Type B pancreatic cell (in vitro differentiated cells): Measurements from ENCODE around the gene BUB1. TPM values are rescaled to one million over a fixed set of nuclear protein-coding genes. Genes with fewer than 3 reads are reported as not detected.
"Not testable (repeated sequence)": the region's sequence is repeated elsewhere in the genome, so short reads cannot be mapped to it uniquely, and the experiment has no call there.

Experiments
- DNase-seq: peaks from one replicate; pipeline ENCODE4 v3.0.0; 2021; ENCODE audit warnings: mixed read lengths; ENCODE audit not compliant: unreplicated experiment; ENCODE audit errors: extremely low spot score
- H3K27ac Mint-ChIP-seq: 2 replicates; pipeline ENCODE4 v1.8.0; 2021; ENCODE audit warnings: mild to moderate bottlenecking, mixed read lengths
- H3K27me3 Mint-ChIP-seq: 2 replicates; pipeline ENCODE4 v1.8.0; 2021; ENCODE audit warnings: mixed read lengths
- H3K36me3 Mint-ChIP-seq: 2 replicates; pipeline ENCODE4 v1.8.0; 2021; ENCODE audit warnings: mixed read lengths
- H3K4me1 Mint-ChIP-seq: one replicate; pipeline ENCODE4 v1.8.0; 2021; ENCODE audit warnings: mixed read lengths; ENCODE audit not compliant: unreplicated experiment
- H3K4me3 Mint-ChIP-seq: 2 replicates; pipeline ENCODE4 v1.8.0; 2021; ENCODE audit warnings: mild to moderate bottlenecking, mixed read lengths
- H3K9me3 Mint-ChIP-seq: 2 replicates; pipeline ENCODE4 v1.8.0; 2021; ENCODE audit warnings: mixed read lengths
- CTCF ChIP-seq: fragments of 200-600 bp; sonication (generic); conservative IDR thresholded peaks from 2 replicates; pipeline ENCODE4 v1.5.0; 2021; ENCODE audit warnings: antibody characterized with exemption, mild to moderate bottlenecking
- total RNA-seq: library from RNA; stranded (reverse); gene quantifications from 2 replicates; pipeline ENCODE4 v1.2.1, GENCODE V29; 2021; ENCODE audit warnings: low replicate concordance

The BUB1 gene
- total RNA-seq, 1 donor from 2014 or later: 39.8 TPM

- no peak for TF ChIP-seq CTCF
- Mint-ChIP-seq H3K4me1 (no peaks in the 10 kb centered on the region), H3K27me3 (no peaks in the 10 kb centered on the region), H3K9me3 (no peaks in the 10 kb centered on the region), H3K36me3 (peaks cover 28% of the 10 kb centered on the region), H3K4me3 (no peak overlapping the region), H3K27ac (no peak overlapping the region)
- no peak for DNase-seq
Measured at GRCh38 chr2:110638004-110638403, 39.9 kb downstream of the BUB1 start.

GRCh38 chr2:110637093-110637492, 40.8 kb downstream of the BUB1 start:
- peaks cover 28% of the 10 kb centered on the region for H3K36me3 Mint-ChIP-seq

GRCh38 chr2:110635949-110636628, 41.8 kb downstream of the BUB1 start:
- not testable (repeated sequence) for H3K4me1 Mint-ChIP-seq, DNase-seq, H3K27me3 Mint-ChIP-seq, H3K4me3 Mint-ChIP-seq, H3K9me3 Mint-ChIP-seq, H3K27ac Mint-ChIP-seq
- H3K36me3 Mint-ChIP-seq: peaks cover 28% of the 10 kb centered on the region

More at GRCh38 chr2:110637093-110637492, 40.8 kb downstream of the BUB1 start:
- no peak for DNase-seq
- H3K4me3 Mint-ChIP-seq: no peak overlapping the region
- H3K9me3 Mint-ChIP-seq: no peaks in the 10 kb centered on the region
- no peak overlapping the region for H3K27ac Mint-ChIP-seq
- no peak for TF ChIP-seq CTCF
- H3K4me1 Mint-ChIP-seq: no peaks in the 10 kb centered on the region
- no peaks in the 10 kb centered on the region for H3K27me3 Mint-ChIP-seq

- not testable (repeated sequence) for H3K27ac Mint-ChIP-seq, H3K4me1 Mint-ChIP-seq, H3K4me3 Mint-ChIP-seq, H3K27me3 Mint-ChIP-seq, DNase-seq, H3K9me3 Mint-ChIP-seq, H3K36me3 Mint-ChIP-seq
Measured at GRCh38 chr2:110627348-110627747, 50.5 kb downstream of the BUB1 start.

GRCh38 chr2:110619326-110619939, 58.4 kb downstream of the BUB1 start:
- H3K9me3 Mint-ChIP-seq, H3K27ac Mint-ChIP-seq, DNase-seq, H3K4me1 Mint-ChIP-seq, H3K36me3 Mint-ChIP-seq, H3K27me3 Mint-ChIP-seq, H3K4me3 Mint-ChIP-seq: not testable (repeated sequence)

GRCh38 chr2:110613927-110614326, 63.9 kb downstream of the BUB1 start:
- H3K27me3 Mint-ChIP-seq, DNase-seq, H3K27ac Mint-ChIP-seq, H3K9me3 Mint-ChIP-seq, H3K4me1 Mint-ChIP-seq, H3K4me3 Mint-ChIP-seq, H3K36me3 Mint-ChIP-seq: not testable (repeated sequence)

- H3K4me1 Mint-ChIP-seq, H3K36me3 Mint-ChIP-seq, H3K9me3 Mint-ChIP-seq, H3K27ac Mint-ChIP-seq, H3K4me3 Mint-ChIP-seq: not testable (repeated sequence)
- DNase-seq: peak; percentile 55
- peaks cover 11% of the 10 kb centered on the region for H3K27me3 Mint-ChIP-seq
Measured at GRCh38 chr2:110610613-110611250, 67.1 kb downstream of the BUB1 start.

GRCh38 chr2:110609843-110610612, 67.8 kb downstream of the BUB1 start:
- not testable (repeated sequence) for H3K9me3 Mint-ChIP-seq, H3K27ac Mint-ChIP-seq, H3K36me3 Mint-ChIP-seq, H3K4me3 Mint-ChIP-seq, H3K4me1 Mint-ChIP-seq
- peak; percentile 57 for DNase-seq
- peaks cover 13% of the 10 kb centered on the region for H3K27me3 Mint-ChIP-seq

- not testable (repeated sequence) for H3K36me3 Mint-ChIP-seq, H3K27ac Mint-ChIP-seq, H3K4me1 Mint-ChIP-seq, H3K4me3 Mint-ChIP-seq, DNase-seq, H3K9me3 Mint-ChIP-seq
- H3K27me3 Mint-ChIP-seq: peaks cover 13% of the 10 kb centered on the region
Measured at GRCh38 chr2:110608788-110609502, 68.9 kb downstream of the BUB1 start.

- not testable (repeated sequence) for H3K4me3 Mint-ChIP-seq, H3K9me3 Mint-ChIP-seq, H3K4me1 Mint-ChIP-seq, H3K27ac Mint-ChIP-seq, H3K36me3 Mint-ChIP-seq
- peaks cover 13% of the 10 kb centered on the region for H3K27me3 Mint-ChIP-seq
- DNase-seq: peak; percentile 59
Measured at GRCh38 chr2:110605057-110605456, 72.8 kb downstream of the BUB1 start.
